B cell (primary cell): ENCODE results near the gene ZNF646. TPM values are rescaled to one million over a fixed set of nuclear protein-coding genes. Genes with fewer than 3 reads are reported as not detected.

ENCODE experiments used
- ATAC-seq: fragments of 200-7000 bp; cut with Tn5 transposase; one replicate; pipeline ENCODE4 v1.10.0; 2021; ENCODE audit warnings: low read depth, mild to moderate bottlenecking, moderate number of reproducible peaks, moderate library complexity
- CTCF ChIA-PET: fragments of 350-600 bp; sonication (Branson Sonifier 250); formaldehyde crosslinking; loops from one replicate; lab custom pipeline; 2021; ENCODE audit warnings: antibody characterized with exemption, inconsistent platforms; lab: Charles Lee
- POLR2A ChIA-PET: fragments of 350-600 bp; sonication (Branson Sonifier 250); formaldehyde crosslinking; loops from one replicate; lab custom pipeline; 2021; ENCODE audit warnings: antibody characterized with exemption; lab: Charles Lee
- DNase-seq: peaks from one replicate; pipeline ENCODE4 v3.0.0; 2013
- H2AFZ ChIP-seq: 2 replicates; pipeline ENCODE4 v1.6.1; 2012; ENCODE audit warnings: mild to moderate bottlenecking, low read depth, low read length; ENCODE audit not compliant: insufficient read depth, poor library complexity, severe bottlenecking
- H3K27ac ChIP-seq, 2 donors: 1 replicate in 1 of 2; 2 replicates in 1 of 2; pipeline ENCODE4 v1.5.1; 2012 to 2013; ENCODE audit warnings: low read length in 2 of 2, mild to moderate bottlenecking in 2 of 2, moderate library complexity in 1 of 2
- H3K27me3 ChIP-seq, 4 experiments: fragments of 200-600 bp in 1 of 4; sonication (generic) in 1 of 4; replicated peaks in 1 of 4; 1 replicate in 2 of 4; 2 replicates in 2 of 4; pipeline versions ENCODE4 v1.6.1 to v1.7.0; 2013 to 2016; ENCODE audit warnings: low read length in 3 of 4, mild to moderate bottlenecking in 2 of 4, mixed read lengths in 1 of 4, moderate library complexity in 1 of 4; ENCODE audit not compliant: insufficient read depth in 4 of 4, control insufficient read depth in 3 of 4; ENCODE audit errors: control extremely low read depth in 1 of 4
- H3K36me3 ChIP-seq, 2 experiments: replicated peaks in 1 of 2; 1 replicate in 1 of 2; 2 replicates in 1 of 2; pipeline versions ENCODE4 v1.6.1 to v1.7.1; 2013; ENCODE audit warnings: low read length in 1 of 2; ENCODE audit not compliant: insufficient read depth in 2 of 2, control insufficient read depth in 1 of 2; ENCODE audit errors: control extremely low read depth in 1 of 2, extremely low read depth in 1 of 2
- H3K4me1 ChIP-seq, 2 donors: fragments of 200-600 bp in 1 of 2; sonication (generic) in 1 of 2; 1 replicate in 1 of 2; 2 replicates in 1 of 2; pipeline versions ENCODE4 v1.5.1 to v1.6.1; 2013 to 2017; ENCODE audit warnings: low read length in 2 of 2; ENCODE audit not compliant: control insufficient read depth in 2 of 2, insufficient read depth in 2 of 2
- H3K4me2 ChIP-seq: replicated peaks from 2 replicates; pipeline ENCODE3; 2012; ENCODE audit warnings: mild to moderate bottlenecking, low read depth, low read length; ENCODE audit not compliant: poor library complexity, severe bottlenecking
- H3K4me3 ChIP-seq, 5 experiments: fragments of 200-600 bp in 1 of 5; sonication (generic) in 1 of 5; 1 replicate in 3 of 5; 2 replicates in 2 of 5; pipeline versions ENCODE4 v1.5.1 to v1.7.0; 2011 to 2016; ENCODE audit warnings: low read length in 4 of 5, mild to moderate bottlenecking in 4 of 5, low read depth in 2 of 5, control low read depth in 1 of 5, moderate library complexity in 1 of 5; ENCODE audit not compliant: insufficient read depth in 1 of 5; ENCODE audit errors: control extremely low read depth in 1 of 5, extremely low read depth in 1 of 5
- H3K79me2 ChIP-seq: fragments of 200-600 bp; sonication (generic); one replicate; pipeline ENCODE4 v1.6.0; 2016; ENCODE audit warnings: low read length; ENCODE audit not compliant: control insufficient read depth, insufficient read depth
- H3K9ac ChIP-seq: fragments of 200-600 bp; sonication (generic); 2 replicates; pipeline ENCODE4 v1.6.1; 2017; ENCODE audit warnings: mild to moderate bottlenecking, low read length, moderate library complexity
- H3K9me3 ChIP-seq, 3 donors: one replicate each; pipeline versions ENCODE4 v1.6.1 to v1.7.1; 2013; ENCODE audit warnings: low read length in 2 of 3; ENCODE audit not compliant: control insufficient read depth in 2 of 3, insufficient read depth in 1 of 3; ENCODE audit errors: control extremely low read depth in 1 of 3
- H4K20me1 ChIP-seq: 2 replicates; pipeline ENCODE4 v1.6.0; 2012; ENCODE audit warnings: mild to moderate bottlenecking, low read length; ENCODE audit not compliant: insufficient read depth, control insufficient read depth, poor library complexity, severe bottlenecking
- H3K27ac Mint-ChIP-seq: one replicate; pipeline ENCODE4 v1.8.0; 2021; ENCODE audit warnings: mixed read lengths
- H3K27me3 Mint-ChIP-seq: one replicate; pipeline ENCODE4 v1.8.0; 2021; ENCODE audit warnings: mixed read lengths
- H3K4me1 Mint-ChIP-seq: one replicate; pipeline ENCODE4 v1.8.0; 2021; ENCODE audit warnings: mixed read lengths
- H3K4me3 Mint-ChIP-seq: one replicate; pipeline ENCODE4 v1.8.0; 2021; ENCODE audit warnings: mixed read lengths
- H3K9me3 Mint-ChIP-seq: one replicate; pipeline ENCODE4 v1.8.0; 2022; ENCODE audit warnings: mixed read lengths; ENCODE audit not compliant: insufficient read depth
- CTCF ChIP-seq: fragments of 200-600 bp; IDR thresholded peaks from one replicate; pipeline ENCODE4 v1.8.0; 2022; ENCODE audit warnings: antibody characterized with exemption, mild to moderate bottlenecking
- EZH2 ChIP-seq: IDR thresholded peaks from 2 replicates; pipeline ENCODE4 v1.6.1; 2012; ENCODE audit warnings: borderline replicate concordance, low read depth, mild to moderate bottlenecking, moderate library complexity, low read length; ENCODE audit not compliant: insufficient read depth, poor library complexity, severe bottlenecking
- WGBS: methylation state at CpG from one replicate; pipeline ENCODE4 v1.1.5; 2013; ENCODE audit warnings: missing lambda C conversion rate; ENCODE audit not compliant: insufficient coverage; 5-methylcytosine and 5-hydroxymethylcytosine counted together
- intact Hi-C: fragments of 100-400 bp; cut with micrococcal nuclease; formaldehyde crosslinking; loops from one replicate; pipeline ENCODE4 v1.10.0; 2022
- polyA plus RNA-seq: library from polyadenylated mRNA; depleted of rRNA; stranded (reverse); fragments of >200 nt; gene quantifications from 2 replicates; pipeline ENCODE4 v1.2.3, GENCODE V29; 2012
- total RNA-seq, 2 donors: library from RNA; stranded (reverse); fragments of 120-200 nt in 1 of 2; gene quantifications; 1 replicate in 1 of 2; 2 replicates in 1 of 2; pipeline versions ENCODE4 v1.2.3 to v1.2.4, GENCODE V29; 2013 to 2022

The ZNF646 gene
- total and polyA plus RNA-seq, 2 donors (not counting 1 experiment from before 2014, with no cell fraction given) = 14.7 to 45.9 TPM

GRCh38 chr16:31112711-31113110 is 38.5 kb downstream of the ZNF646 start:
- Histone ChIP-seq H3K9ac (no peak overlapping the region), H2AFZ (no peak overlapping the region), H3K4me1 (peaks cover 7 to 17% of the 10 kb centered on the region in 2 donors), H4K20me1 (peaks cover 5% of the 10 kb centered on the region), H3K4me2 (no peak overlapping the region), H3K27me3 (no peaks in the 10 kb centered on the region), H3K27ac (peak overlapping the region in 1 of 2 donors; percentile 23), H3K79me2 (peaks cover 19% of the 10 kb centered on the region), H3K4me3 (no peak overlapping the region), H3K9me3 (no peaks in the 10 kb centered on the region), H3K36me3 (peaks cover 1 to 31% of the 10 kb centered on the region in 2 experiments)
- ATAC-seq = no peak
- H3K27me3 Mint-ChIP-seq = no peaks in the 10 kb centered on the region
- intact Hi-C loops = no loop called here
- no peak for TF ChIP-seq CTCF
- WGBS = 100% methylated on average over 2 of the region's 2 CpGs
- no peak overlapping the region for H3K27ac Mint-ChIP-seq
- peaks cover 17% of the 10 kb centered on the region for H3K4me1 Mint-ChIP-seq
- DNase-seq = no peak
- no peak overlapping the region for H3K4me3 Mint-ChIP-seq
- ChIA-PET CTCF (no interaction called here), POLR2A (interaction anchor here (0.6 kb wide), 2 partner anchors 185 to 189 kb away, joined by 4 read pairs; no protein-coding TSS in a partner anchor)
- H3K9me3 Mint-ChIP-seq = no peaks in the 10 kb centered on the region

GRCh38 chr16:31113121-31114120 is 39.2 kb downstream of the ZNF646 start:
- no peak overlapping the region for H3K4me3 ChIP-seq
- Mint-ChIP-seq H3K27me3 (no peaks in the 10 kb centered on the region), H3K27ac (no peak overlapping the region), H3K4me1 (peaks cover 19% of the 10 kb centered on the region), H3K9me3 (no peaks in the 10 kb centered on the region), H3K4me3 (no peak overlapping the region)
- no peak overlapping the region for H3K4me2 ChIP-seq
- peaks cover 9 to 18% of the 10 kb centered on the region in 2 donors for H3K4me1 ChIP-seq
- CTCF ChIA-PET = interaction anchor here (0.6 kb wide), 1 partner anchor 29 kb away, joined by 3 read pairs; no protein-coding TSS in a partner anchor
- no peak overlapping the region for H2AFZ ChIP-seq
- peaks cover 21% of the 10 kb centered on the region for H3K79me2 ChIP-seq
- intact Hi-C loops = no loop called here
- H3K9me3 ChIP-seq = no peaks in the 10 kb centered on the region
- no peaks in the 10 kb centered on the region for H3K27me3 ChIP-seq
- POLR2A ChIA-PET = interaction anchor here (0.6 to 0.7 kb wide), 3 partner anchors 54 to 189 kb away, joined by 3 to 4 read pairs (median 4); no protein-coding TSS in a partner anchor
- H3K27ac ChIP-seq = peak overlapping the region in 1 of 2 donors; percentile 41
- H3K36me3 ChIP-seq = peaks cover 1 to 31% of the 10 kb centered on the region in 2 experiments
- no peak for TF ChIP-seq CTCF
- no peak for TF ChIP-seq EZH2
- H3K9ac ChIP-seq = no peak overlapping the region
- DNase-seq (no peak), ATAC-seq (no peak)
- 30% methylated on average over 2 of the region's 5 CpGs for WGBS
- H4K20me1 ChIP-seq = peaks cover 10% of the 10 kb centered on the region
